ENCODE data around the gene ALOX15.

- TF ChIP-seq, protein P1, sequence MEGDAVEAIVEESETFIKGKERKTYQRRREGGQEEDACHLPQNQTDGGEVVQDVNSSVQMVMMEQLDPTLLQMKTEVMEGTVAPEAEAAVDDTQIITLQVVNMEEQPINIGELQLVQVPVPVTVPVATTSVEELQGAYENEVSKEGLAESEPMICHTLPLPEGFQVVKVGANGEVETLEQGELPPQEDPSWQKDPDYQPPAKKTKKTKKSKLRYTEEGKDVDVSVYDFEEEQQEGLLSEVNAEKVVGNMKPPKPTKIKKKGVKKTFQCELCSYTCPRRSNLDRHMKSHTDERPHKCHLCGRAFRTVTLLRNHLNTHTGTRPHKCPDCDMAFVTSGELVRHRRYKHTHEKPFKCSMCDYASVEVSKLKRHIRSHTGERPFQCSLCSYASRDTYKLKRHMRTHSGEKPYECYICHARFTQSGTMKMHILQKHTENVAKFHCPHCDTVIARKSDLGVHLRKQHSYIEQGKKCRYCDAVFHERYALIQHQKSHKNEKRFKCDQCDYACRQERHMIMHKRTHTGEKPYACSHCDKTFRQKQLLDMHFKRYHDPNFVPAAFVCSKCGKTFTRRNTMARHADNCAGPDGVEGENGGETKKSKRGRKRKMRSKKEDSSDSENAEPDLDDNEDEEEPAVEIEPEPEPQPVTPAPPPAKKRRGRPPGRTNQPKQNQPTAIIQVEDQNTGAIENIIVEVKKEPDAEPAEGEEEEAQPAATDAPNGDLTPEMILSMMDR (conservative IDR thresholded peaks at IDR 0.05 in 1 of 2, IDR thresholded peaks at IDR 0.05 in 1 of 2; ENCODE audit: extremely low read depth in 1 of 2, insufficient read depth in 1 of 2, low read depth in 1 of 2, low read length in 2 of 2) = no peak
- TF ChIP-seq EZH2 (IDR thresholded peaks at IDR 0.05; ENCODE audit: borderline replicate concordance, low read length) = no peak
Observed at GRCh38 chr17:4604111-4604644, 37.3 kb downstream of the ALOX15 start.
